Naive thymus-derived CD4-positive, alpha-beta T cell (primary cell): Measurements from ENCODE around the gene CNOT6. TPM values are rescaled to one million over a fixed set of nuclear protein-coding genes. Genes with fewer than 3 reads are reported as not detected.

Source experiments
- ATAC-seq: fragments of 150-1000 bp; cut with Tn5 transposase; 2 replicates; pipeline ENCODE4 v1.10.0; 2021; ENCODE audit warnings: mild to moderate bottlenecking, moderate library complexity
- CTCF ChIA-PET: fragments of 350-600 bp; sonication (Branson Sonifier 250); formaldehyde crosslinking; loops from one replicate; lab custom pipeline; 2021; ENCODE audit warnings: antibody characterized with exemption; lab: Charles Lee
- POLR2A ChIA-PET: fragments of 350-600 bp; sonication (Branson Sonifier 250); formaldehyde crosslinking; loops from one replicate; lab custom pipeline; 2021; ENCODE audit warnings: antibody characterized with exemption, inconsistent platforms; lab: Charles Lee
- DNase-seq, 9 donors: peaks; one replicate each; pipeline versions ENCODE4 v3.0.0 to v3.0.0-alpha.2; 2020 to 2022; ENCODE audit warnings: mixed read lengths in 1 of 9
- H3K27ac ChIP-seq: one replicate; pipeline ENCODE4 v1.7.0; 2013; ENCODE audit warnings: mild to moderate bottlenecking, low read depth, low read length, moderate library complexity
- H3K27me3 ChIP-seq, 2 donors: one replicate each; pipeline ENCODE4 v1.7.0; 2013; ENCODE audit warnings: low read length in 2 of 2, mild to moderate bottlenecking in 2 of 2, moderate library complexity in 2 of 2; ENCODE audit not compliant: control insufficient read depth in 2 of 2, insufficient read depth in 2 of 2
- H3K36me3 ChIP-seq, 3 experiments: 1 replicate in 2 of 3; 2 replicates in 1 of 3; pipeline ENCODE4 v1.7.0; 2013; ENCODE audit warnings: low read length in 3 of 3, mild to moderate bottlenecking in 3 of 3, moderate library complexity in 1 of 3; ENCODE audit not compliant: insufficient read depth in 3 of 3, control insufficient read depth in 2 of 3
- H3K4me1 ChIP-seq, 2 donors: one replicate each; pipeline ENCODE4 v1.7.0; 2013; ENCODE audit warnings: low read length in 2 of 2, mild to moderate bottlenecking in 2 of 2, moderate library complexity in 1 of 2; ENCODE audit not compliant: control insufficient read depth in 2 of 2, insufficient read depth in 2 of 2
- H3K4me3 ChIP-seq: 2 replicates; pipeline ENCODE4 v1.7.0; 2013; ENCODE audit warnings: mild to moderate bottlenecking, low read length
- H3K9me3 ChIP-seq, 3 experiments: 1 replicate in 2 of 3; 2 replicates in 1 of 3; pipeline ENCODE4 v1.7.0; 2013; ENCODE audit warnings: low read length in 3 of 3; ENCODE audit not compliant: control insufficient read depth in 2 of 3
- H3K27ac Mint-ChIP-seq, 9 donors: one replicate each; pipeline ENCODE4 v1.8.0; 2020 to 2022; ENCODE audit warnings: mixed read lengths in 9 of 9, mild to moderate bottlenecking in 8 of 9, moderate library complexity in 5 of 9, inconsistent platforms in 2 of 9
- H3K27me3 Mint-ChIP-seq, 5 donors: one replicate each; pipeline ENCODE4 v1.8.0; 2021 to 2022; ENCODE audit warnings: mixed read lengths in 5 of 5, mild to moderate bottlenecking in 1 of 5
- H3K36me3 Mint-ChIP-seq, 5 donors: one replicate each; pipeline ENCODE4 v1.8.0; 2020 to 2022; ENCODE audit warnings: mixed read lengths in 5 of 5, mild to moderate bottlenecking in 3 of 5, inconsistent platforms in 1 of 5
- H3K4me1 Mint-ChIP-seq, 7 donors: one replicate each; pipeline ENCODE4 v1.8.0; 2020 to 2022; ENCODE audit warnings: mixed read lengths in 7 of 7, mild to moderate bottlenecking in 3 of 7, inconsistent platforms in 1 of 7
- H3K4me3 Mint-ChIP-seq, 10 donors: one replicate each; pipeline ENCODE4 v1.8.0; 2020 to 2022; ENCODE audit warnings: mild to moderate bottlenecking in 10 of 10, mixed read lengths in 10 of 10, moderate library complexity in 6 of 10, inconsistent platforms in 2 of 10
- H3K9me3 Mint-ChIP-seq, 11 donors: one replicate each; pipeline ENCODE4 v1.8.0; 2020 to 2022; ENCODE audit warnings: mixed read lengths in 11 of 11, mild to moderate bottlenecking in 4 of 11, inconsistent platforms in 1 of 11, moderate library complexity in 1 of 11
- intact Hi-C, 2 donors: fragments of 100-400 bp; cut with micrococcal nuclease; formaldehyde crosslinking; loops; one replicate each; pipeline ENCODE4 v1.15.1; 2023
- polyA plus RNA-seq, 2 donors: library from polyadenylated mRNA; unstranded; fragments of 300-500 nt; fragmentation: Illumina TruSeq; gene quantifications; one replicate each; pipeline ENCODE4 v1.2.3, GENCODE V29; 2021
- total RNA-seq, 6 experiments: library from RNA in 5 of 6; stranded (reverse) in 5 of 6; gene quantifications; 1 replicate in 5 of 6; 2 replicates in 1 of 6; pipeline ENCODE4 v1.2.3 and lab custom pipeline; 2021 to 2026

CNOT6 gene
- total and polyA plus RNA-seq, 7 experiments from 2014 or later = 8.3 to 41.9 (median 25.4) TPM

DNA sequence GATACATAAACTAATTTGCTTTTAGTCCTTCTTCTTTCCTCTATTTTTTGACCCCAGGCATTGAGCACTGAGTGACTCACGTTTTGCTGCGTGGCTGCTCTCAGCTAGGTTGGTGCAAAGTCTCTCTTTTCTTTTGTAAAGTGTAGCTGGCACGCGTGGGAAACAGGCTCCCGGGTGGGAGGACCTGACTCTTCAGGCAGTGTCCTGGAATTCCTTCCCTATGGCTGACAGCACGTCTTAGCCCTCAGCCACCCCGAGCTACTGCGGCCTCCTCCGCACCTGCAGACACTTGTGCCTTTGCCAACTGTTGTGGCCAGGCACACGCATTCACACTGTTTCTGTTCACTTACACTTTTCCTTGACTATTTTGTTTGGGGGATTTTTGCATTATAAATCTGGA is 98.0 kb downstream of the CNOT6 start:
- ATAC-seq (no peak), DNase-seq (no peak)
- Mint-ChIP-seq H3K36me3 (peaks cover 0 to 4% (median 0%) of the 10 kb centered on the region in 5 donors), H3K27ac (no peak overlapping the region), H3K27me3 (peaks cover 11 to 38% (median 32%) of the 10 kb centered on the region in 5 donors), H3K4me3 (peak overlapping the region in 9 of 10 donors; percentile 3 to 75 (median 43)), H3K4me1 (peaks cover 0 to 16% (median 7%) of the 10 kb centered on the region in 7 donors), H3K9me3 (no peaks in the 10 kb centered on the region)
- CTCF ChIA-PET = no interaction called here
- Histone ChIP-seq H3K27me3 (no peaks in the 10 kb centered on the region), H3K4me3 (no peak overlapping the region), H3K36me3 (no peaks in the 10 kb centered on the region), H3K27ac (no peak overlapping the region), H3K4me1 (no peaks in the 10 kb centered on the region), H3K9me3 (no peaks in the 10 kb centered on the region)
- intact Hi-C loops = no loop called here
- POLR2A ChIA-PET = no interaction called here

DNA sequence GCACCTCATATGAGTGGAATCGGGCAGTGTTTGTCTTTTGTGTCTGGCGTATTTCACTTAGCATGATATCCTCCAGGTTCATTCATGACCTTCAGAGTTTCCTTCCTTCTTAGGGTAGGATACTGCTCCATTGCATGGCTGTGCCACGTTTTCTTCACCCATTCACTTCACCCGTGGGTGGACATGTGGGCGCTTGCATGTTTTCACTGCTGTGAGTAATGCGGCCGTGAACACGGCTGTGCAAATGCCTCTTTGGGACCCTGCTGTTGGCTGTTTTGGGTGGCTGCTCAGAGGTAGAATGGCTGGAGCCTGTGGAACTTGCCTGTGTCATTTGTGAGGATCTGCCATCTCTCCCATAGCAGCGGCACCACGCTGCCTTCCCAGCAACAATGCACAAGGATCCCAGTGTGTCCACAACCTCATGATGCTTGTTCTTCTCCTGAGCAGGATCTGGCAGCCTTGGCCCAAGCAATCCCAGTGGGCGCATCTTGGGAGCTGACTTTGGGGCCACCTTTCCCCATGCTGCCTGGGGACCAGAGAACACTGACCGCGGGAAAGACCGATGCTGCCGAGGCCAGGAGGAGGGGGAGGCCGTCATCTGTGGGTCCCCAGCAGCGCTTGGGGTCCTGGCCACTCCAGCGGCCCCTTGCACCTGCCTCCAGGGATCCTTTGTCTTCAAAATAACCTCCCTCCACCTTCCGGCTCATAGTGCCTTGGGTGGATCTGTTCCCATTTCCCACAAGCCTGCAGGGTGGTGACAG is 99.4 kb downstream of the CNOT6 start:
- Histone ChIP-seq H3K36me3 (no peaks in the 10 kb centered on the region), H3K4me1 (no peaks in the 10 kb centered on the region), H3K27ac (no peak overlapping the region), H3K9me3 (no peaks in the 10 kb centered on the region), H3K4me3 (no peak overlapping the region), H3K27me3 (no peaks in the 10 kb centered on the region)
- intact Hi-C loops = no loop called here
- no peak for DNase-seq
- Mint-ChIP-seq H3K4me3 (peak overlapping the region in 1 of 10 donors; percentile 75), H3K27me3 (peaks cover 11 to 33% (median 30%) of the 10 kb centered on the region in 5 donors), H3K9me3 (no peaks in the 10 kb centered on the region), H3K27ac (no peak overlapping the region), H3K4me1 (peaks cover 0 to 16% (median 7%) of the 10 kb centered on the region in 7 donors), H3K36me3 (peaks cover 0 to 4% (median 0%) of the 10 kb centered on the region in 5 donors)
- no peak for ATAC-seq
- CTCF ChIA-PET = no interaction called here
- POLR2A ChIA-PET = no interaction called here

DNA sequence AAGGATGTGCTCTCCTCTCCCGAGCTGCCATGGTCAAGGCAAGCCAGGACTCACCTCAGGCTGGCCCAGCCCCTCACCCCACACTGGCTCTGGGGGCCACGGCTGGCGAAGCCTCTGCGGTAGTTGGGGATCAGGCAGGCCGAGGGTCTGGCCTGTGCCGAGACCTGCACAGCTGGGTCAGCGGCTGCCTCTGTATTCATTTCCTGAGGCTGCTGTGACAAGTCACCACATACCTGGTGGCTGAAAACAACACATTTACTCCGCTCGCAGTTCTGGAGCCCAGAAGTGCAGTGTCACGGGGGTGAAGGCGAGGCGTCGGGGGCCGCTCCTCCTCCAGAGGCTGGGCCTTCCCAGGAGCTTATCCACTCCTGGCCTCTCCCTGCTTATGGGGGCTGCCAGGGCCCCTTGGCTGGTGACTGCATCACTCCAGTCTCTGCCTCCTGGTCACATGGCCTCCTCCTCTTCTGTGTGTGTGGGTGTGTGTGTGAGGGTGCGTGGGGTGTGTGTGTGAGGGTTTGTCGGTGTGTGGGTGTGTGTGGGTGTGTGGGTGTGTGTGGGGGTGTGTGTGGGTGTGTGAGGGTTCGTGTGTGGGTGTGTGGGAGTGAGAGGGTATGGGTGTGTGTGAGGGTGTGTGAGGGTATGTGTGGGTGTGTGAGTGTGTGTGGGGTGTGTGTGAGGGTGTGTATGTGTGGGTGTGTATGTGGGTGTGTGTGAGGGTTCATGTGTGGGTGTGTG is 100.3 kb downstream of the CNOT6 start:
- Histone ChIP-seq H3K36me3 (no peaks in the 10 kb centered on the region), H3K27me3 (no peaks in the 10 kb centered on the region), H3K27ac (no peak overlapping the region), H3K9me3 (no peaks in the 10 kb centered on the region), H3K4me3 (no peak overlapping the region), H3K4me1 (no peaks in the 10 kb centered on the region)
- CTCF ChIA-PET = no interaction called here
- Mint-ChIP-seq H3K27me3 (peaks cover 11 to 24% (median 23%) of the 10 kb centered on the region in 5 donors), H3K36me3 (peaks cover 0 to 4% (median 0%) of the 10 kb centered on the region in 5 donors), H3K27ac (no peak overlapping the region), H3K9me3 (no peaks in the 10 kb centered on the region), H3K4me1 (peaks cover 0 to 15% (median 7%) of the 10 kb centered on the region in 7 donors), H3K4me3 (peak overlapping the region in 1 of 10 donors; percentile 43)
- intact Hi-C loops = no loop called here
- POLR2A ChIA-PET = no interaction called here
- DNase-seq = no peak
- peak; percentile 15 for ATAC-seq

DNA sequence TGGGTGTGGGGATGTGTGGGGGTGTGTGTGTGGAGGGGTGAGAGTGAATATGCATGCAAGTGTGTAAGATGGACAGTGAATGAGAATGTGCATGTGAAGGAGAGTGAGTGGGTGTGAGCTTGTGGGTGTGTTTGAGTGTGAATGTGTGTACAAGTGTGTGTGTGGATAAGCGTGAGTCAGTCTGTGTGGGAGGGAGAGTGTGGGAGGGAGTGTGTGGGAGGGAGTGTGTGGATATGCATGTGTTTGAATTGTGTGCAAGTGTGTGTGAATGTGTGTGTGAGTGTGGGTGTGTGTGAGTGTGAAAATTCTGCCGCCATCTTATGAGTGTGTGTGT is 100.8 kb downstream of the CNOT6 start:
- ATAC-seq = no peak
- ChIA-PET POLR2A (no interaction called here), CTCF (no interaction called here)
- no peak overlapping the region for H3K27ac Mint-ChIP-seq
- peaks cover 0 to 11% (median 6%) of the 10 kb centered on the region in 7 donors for H3K4me1 Mint-ChIP-seq
- H3K9me3 Mint-ChIP-seq = no peaks in the 10 kb centered on the region
- no peaks in the 10 kb centered on the region for H3K36me3 ChIP-seq
- DNase-seq = no peak
- no peaks in the 10 kb centered on the region for H3K9me3 ChIP-seq
- peaks cover 11 to 19% (median 18%) of the 10 kb centered on the region in 5 donors for H3K27me3 Mint-ChIP-seq
- no peaks in the 10 kb centered on the region for H3K4me1 ChIP-seq
- peak overlapping the region in 1 of 10 donors; percentile 43 for H3K4me3 Mint-ChIP-seq
- H3K4me3 ChIP-seq = no peak overlapping the region
- H3K27ac ChIP-seq = no peak overlapping the region
- peaks cover 0 to 4% (median 0%) of the 10 kb centered on the region in 5 donors for H3K36me3 Mint-ChIP-seq
- intact Hi-C loops = no loop called here
- H3K27me3 ChIP-seq = no peaks in the 10 kb centered on the region

DNA sequence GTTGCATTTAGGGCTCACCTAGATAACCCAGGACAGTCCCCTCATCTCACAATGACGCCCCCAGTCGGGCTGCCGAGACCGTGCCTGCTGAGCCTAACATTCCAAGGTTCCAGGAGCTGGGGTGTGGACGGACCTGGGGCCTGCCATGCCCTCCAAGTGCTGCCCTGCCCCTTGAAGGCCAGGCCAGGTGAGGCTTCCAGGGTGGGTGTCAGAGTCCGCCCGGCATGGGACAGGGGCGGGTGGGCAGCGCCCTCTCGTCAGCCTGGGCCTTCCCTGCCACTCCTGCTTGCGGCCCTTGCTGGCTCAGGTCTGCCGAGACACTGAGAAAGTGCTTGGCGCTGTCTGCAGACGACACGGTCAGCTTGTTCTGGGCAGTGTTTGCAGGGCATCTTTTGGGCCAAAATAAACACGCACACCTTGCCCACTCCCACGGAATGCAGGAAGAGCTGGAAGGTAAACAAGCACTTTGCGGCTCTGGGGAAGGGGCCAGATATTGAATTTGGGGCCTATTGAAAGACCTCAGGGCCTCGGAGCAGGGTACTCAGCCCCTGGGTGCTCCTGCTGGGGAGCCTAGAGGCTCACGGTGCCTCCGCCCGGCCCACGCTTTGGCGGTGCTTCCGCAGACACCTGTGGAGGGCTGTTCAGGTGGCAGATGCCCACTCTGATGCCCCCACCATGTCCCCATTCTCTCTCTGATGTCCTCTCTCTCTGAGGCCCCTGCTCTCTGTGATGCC is 101.4 kb downstream of the CNOT6 start:
- Mint-ChIP-seq H3K4me3 (peak overlapping the region in 1 of 10 donors; percentile 43), H3K27me3 (peaks cover 11 to 19% (median 18%) of the 10 kb centered on the region in 5 donors), H3K4me1 (peaks cover 0 to 11% (median 6%) of the 10 kb centered on the region in 7 donors), H3K36me3 (peaks cover 0 to 4% (median 0%) of the 10 kb centered on the region in 5 donors), H3K9me3 (no peaks in the 10 kb centered on the region), H3K27ac (no peak overlapping the region)
- Histone ChIP-seq H3K27me3 (no peaks in the 10 kb centered on the region), H3K4me3 (no peak overlapping the region), H3K9me3 (no peaks in the 10 kb centered on the region), H3K27ac (no peak overlapping the region), H3K4me1 (no peaks in the 10 kb centered on the region), H3K36me3 (no peaks in the 10 kb centered on the region)
- intact Hi-C loops = no loop called here
- POLR2A ChIA-PET = no interaction called here
- no peak for DNase-seq
- CTCF ChIA-PET = no interaction called here
- ATAC-seq = no peak

DNA sequence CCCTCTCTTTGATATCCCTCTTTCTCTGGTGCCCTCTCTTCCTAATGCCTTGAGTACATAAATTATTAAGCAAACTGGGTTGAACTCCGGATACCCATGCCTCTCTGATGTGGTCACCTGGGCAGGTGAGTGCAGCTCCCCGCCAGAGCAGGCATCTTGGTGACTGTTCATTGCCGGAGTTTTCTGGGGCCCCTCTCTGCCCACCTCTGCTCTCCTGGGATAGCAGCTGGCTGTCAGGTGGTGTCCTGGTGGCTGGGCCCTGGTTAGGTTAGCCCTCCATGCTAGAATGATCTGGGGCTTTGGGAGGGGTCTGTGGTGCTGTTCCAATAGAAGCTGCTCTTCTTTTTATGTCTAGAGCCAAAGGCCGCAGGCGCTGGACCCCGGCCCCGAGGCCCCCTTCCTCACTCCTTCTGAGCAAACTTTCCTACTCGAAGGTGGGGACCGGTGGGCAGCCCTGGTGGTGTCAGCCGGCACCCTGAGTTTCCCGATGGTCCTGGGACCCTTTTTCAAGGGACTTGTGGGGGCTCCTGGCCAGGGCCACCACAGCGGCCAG is 102.0 kb downstream of the CNOT6 start:
- ATAC-seq (no peak), DNase-seq (no peak)
- Histone ChIP-seq H3K27me3 (no peaks in the 10 kb centered on the region), H3K4me1 (no peaks in the 10 kb centered on the region), H3K27ac (no peak overlapping the region), H3K36me3 (no peaks in the 10 kb centered on the region), H3K4me3 (no peak overlapping the region), H3K9me3 (no peaks in the 10 kb centered on the region)
- Mint-ChIP-seq H3K27me3 (peaks cover 11 to 19% (median 18%) of the 10 kb centered on the region in 5 donors), H3K9me3 (no peaks in the 10 kb centered on the region), H3K36me3 (peaks cover 0 to 4% (median 0%) of the 10 kb centered on the region in 5 donors), H3K4me1 (peaks cover 0 to 11% (median 6%) of the 10 kb centered on the region in 7 donors), H3K27ac (no peak overlapping the region), H3K4me3 (peak overlapping the region in 1 of 10 donors; percentile 25)
- ChIA-PET POLR2A (no interaction called here), CTCF (no interaction called here)
- intact Hi-C loops = no loop called here
